Uterus (tissue), 4 donors: ENCODE results near the gene CFAP52. TPM values are rescaled to one million over a fixed set of nuclear protein-coding genes. Genes with fewer than 3 reads are reported as not detected.
"Not testable (repeated sequence)": the region's sequence is repeated elsewhere in the genome, so short reads cannot be mapped to it uniquely, and the experiment has no call there.

ENCODE experiments used
- DNase-seq, 2 donors: peaks; one replicate each; pipeline ENCODE4 v3.0.0-alpha.2; 2019 to 2020
- H3K27ac ChIP-seq, 2 donors: fragments of 200-600 bp; sonication (generic); 1 replicate in 1 of 2; 2 replicates in 1 of 2; pipeline ENCODE4 v1.5.1; 2016 to 2018
- H3K27me3 ChIP-seq, 2 donors: fragments of 200-600 bp; sonication (generic); one replicate each; pipeline ENCODE4 v1.5.1; 2018 to 2019; ENCODE audit warnings: control low read depth in 1 of 2
- H3K36me3 ChIP-seq, 2 donors: fragments of 200-600 bp; sonication (generic); one replicate each; pipeline ENCODE4 v1.5.1; 2019; ENCODE audit warnings: control low read depth in 1 of 2
- H3K4me1 ChIP-seq, 2 donors: fragments of 200-600 bp; sonication (generic); one replicate each; pipeline ENCODE4 v1.5.1; 2018 to 2019; ENCODE audit warnings: control low read depth in 1 of 2
- H3K4me3 ChIP-seq, 2 donors: fragments of 200-600 bp; sonication (generic); 1 replicate in 1 of 2; 2 replicates in 1 of 2; pipeline ENCODE4 v1.5.1; 2018 to 2019; ENCODE audit warnings: mild to moderate bottlenecking in 1 of 2
- H3K9me3 ChIP-seq, 2 donors: fragments of 200-600 bp; sonication (generic); one replicate each; pipeline ENCODE4 v1.5.1; 2019; ENCODE audit warnings: control low read depth in 1 of 2
- POLR2A ChIP-seq, 2 donors: fragments of 450-650 bp; IDR thresholded peaks; one replicate each; pipeline ENCODE4 v1.6.1; 2016; ENCODE audit warnings: antibody characterized with exemption in 2 of 2, mild to moderate bottlenecking in 1 of 2, moderate library complexity in 1 of 2
- intact Hi-C: fragments of 100-400 bp; cut with DNase I; formaldehyde crosslinking; loops from one replicate; pipeline ENCODE4 v1.15.1; 2023; ENCODE audit warnings: low total_unique reads
- total RNA-seq, 4 donors: library from RNA; depleted of rRNA in 3 of 4; stranded (reverse); fragments of >200 nt in 3 of 4; gene quantifications; one replicate each; pipeline versions ENCODE4 v1.1.0 to v1.2.4, GENCODE V29; 2014 to 2023
- TF ChIP-seq, protein P1 (sequence below), 4 experiments: fragments of 200-600 bp in 2 of 4; fragments of 450-650 bp in 2 of 4; sonication (generic) in 2 of 4; IDR thresholded peaks; one replicate each; pipeline ENCODE4 v1.5.1; 2016 to 2019; ENCODE audit warnings: antibody characterized with exemption in 4 of 4, mild to moderate bottlenecking in 2 of 4, moderate library complexity in 1 of 4
- donor health status: DM: yes; HTN: yes; CAD: no.

The CFAP52 gene
- total RNA-seq, 4 donors from 2014 or later, result 1.0 to 9.4 TPM; not detected in 2

DNA sequence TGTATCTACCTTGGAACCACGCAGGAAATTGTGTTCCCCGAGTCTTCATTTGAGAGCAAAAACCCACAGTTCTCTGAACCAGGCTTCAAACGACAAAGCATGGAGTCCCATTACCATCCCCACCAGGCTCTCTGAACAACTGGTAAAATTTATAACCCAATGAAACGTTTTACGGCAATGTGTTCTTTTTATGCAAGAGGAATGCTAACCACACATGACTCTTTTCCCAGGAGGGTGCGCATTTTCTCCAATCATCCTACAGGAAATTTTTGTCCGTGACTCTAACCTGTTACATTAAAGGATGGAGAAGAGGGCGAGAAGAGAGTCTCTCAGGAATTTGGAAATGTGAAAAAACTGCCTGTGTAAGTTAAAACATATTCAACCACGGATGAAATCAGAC lies 18.6 kb upstream of the CFAP52 start:
- Histone ChIP-seq H3K27ac (no peak overlapping the region), H3K9me3 (no peaks in the 10 kb centered on the region), H3K4me1 (no peaks in the 10 kb centered on the region), H3K4me3 (no peak overlapping the region), H3K36me3 (no peaks in the 10 kb centered on the region), H3K27me3 (no peaks in the 10 kb centered on the region)
- intact Hi-C loops, result no loop called here
- TF ChIP-seq, protein P1, sequence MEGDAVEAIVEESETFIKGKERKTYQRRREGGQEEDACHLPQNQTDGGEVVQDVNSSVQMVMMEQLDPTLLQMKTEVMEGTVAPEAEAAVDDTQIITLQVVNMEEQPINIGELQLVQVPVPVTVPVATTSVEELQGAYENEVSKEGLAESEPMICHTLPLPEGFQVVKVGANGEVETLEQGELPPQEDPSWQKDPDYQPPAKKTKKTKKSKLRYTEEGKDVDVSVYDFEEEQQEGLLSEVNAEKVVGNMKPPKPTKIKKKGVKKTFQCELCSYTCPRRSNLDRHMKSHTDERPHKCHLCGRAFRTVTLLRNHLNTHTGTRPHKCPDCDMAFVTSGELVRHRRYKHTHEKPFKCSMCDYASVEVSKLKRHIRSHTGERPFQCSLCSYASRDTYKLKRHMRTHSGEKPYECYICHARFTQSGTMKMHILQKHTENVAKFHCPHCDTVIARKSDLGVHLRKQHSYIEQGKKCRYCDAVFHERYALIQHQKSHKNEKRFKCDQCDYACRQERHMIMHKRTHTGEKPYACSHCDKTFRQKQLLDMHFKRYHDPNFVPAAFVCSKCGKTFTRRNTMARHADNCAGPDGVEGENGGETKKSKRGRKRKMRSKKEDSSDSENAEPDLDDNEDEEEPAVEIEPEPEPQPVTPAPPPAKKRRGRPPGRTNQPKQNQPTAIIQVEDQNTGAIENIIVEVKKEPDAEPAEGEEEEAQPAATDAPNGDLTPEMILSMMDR (IDR thresholded peaks at IDR 0.05), result no peak
- no peak for TF ChIP-seq POLR2A (IDR thresholded peaks at IDR 0.05)
- no peak for DNase-seq

DNA sequence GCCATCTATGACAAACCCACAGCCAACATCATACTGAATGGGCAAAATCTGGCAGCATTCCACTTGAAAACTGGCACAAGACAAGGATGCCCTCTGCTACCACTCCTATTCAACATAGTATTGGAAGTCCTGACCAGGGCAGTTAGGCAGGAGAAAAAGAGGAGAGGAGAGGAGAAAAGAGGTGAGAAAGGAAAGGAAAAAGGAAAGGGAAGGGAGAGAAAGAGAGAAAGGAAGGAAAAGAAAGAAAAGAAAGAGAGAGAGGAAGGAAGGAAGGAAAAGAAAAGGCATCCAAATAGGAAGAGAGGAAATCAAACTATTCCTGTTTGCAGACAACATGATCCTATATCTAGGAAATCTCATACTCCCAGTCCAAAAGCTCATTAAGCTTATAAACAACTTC lies 12.3 kb upstream of the CFAP52 start:
- H3K4me1 ChIP-seq, result no peaks in the 10 kb centered on the region
- intact Hi-C loops, result no loop called here

DNA sequence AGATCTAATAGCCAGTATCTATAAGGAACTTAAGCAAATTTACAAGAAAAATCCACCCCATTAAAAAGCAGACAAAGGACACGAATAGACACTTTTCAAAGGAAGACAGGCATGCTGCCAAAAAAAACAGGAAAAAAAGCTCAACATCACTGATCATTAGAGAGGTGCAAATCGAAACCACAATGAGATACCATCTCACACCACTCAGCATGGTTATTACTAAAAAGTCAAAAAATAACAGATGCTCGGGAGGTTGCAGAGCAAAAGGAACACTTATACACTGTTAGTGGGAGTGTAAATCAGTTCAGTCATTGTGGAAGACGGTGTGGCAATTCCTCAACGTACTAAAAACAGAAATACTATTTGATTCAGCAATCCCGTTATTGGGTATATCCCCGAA lies 10.4 kb upstream of the CFAP52 start:
- no peak for DNase-seq
- intact Hi-C loops, result no loop called here
- H3K27ac ChIP-seq, result no peak overlapping the region
- no peak overlapping the region for H3K4me3 ChIP-seq
- no peaks in the 10 kb centered on the region for H3K27me3 ChIP-seq
- no peaks in the 10 kb centered on the region for H3K9me3 ChIP-seq
- no peak for TF ChIP-seq POLR2A (IDR thresholded peaks at IDR 0.05)
- TF ChIP-seq, protein P1 (IDR thresholded peaks at IDR 0.05), result no peak
- H3K4me1 ChIP-seq, result no peaks in the 10 kb centered on the region
- H3K36me3 ChIP-seq, result no peaks in the 10 kb centered on the region

More for the DNA sequence above, 12.3 kb upstream of the CFAP52 start:
- H3K36me3 ChIP-seq, result no peaks in the 10 kb centered on the region
- no peak for TF ChIP-seq POLR2A (IDR thresholded peaks at IDR 0.05)
- TF ChIP-seq, protein P1 (IDR thresholded peaks at IDR 0.05), result no peak
- DNase-seq, result no peak
- H3K27ac ChIP-seq, result no peak overlapping the region
- H3K9me3 ChIP-seq, result no peaks in the 10 kb centered on the region
- no peaks in the 10 kb centered on the region for H3K27me3 ChIP-seq
- no peak overlapping the region for H3K4me3 ChIP-seq

DNA sequence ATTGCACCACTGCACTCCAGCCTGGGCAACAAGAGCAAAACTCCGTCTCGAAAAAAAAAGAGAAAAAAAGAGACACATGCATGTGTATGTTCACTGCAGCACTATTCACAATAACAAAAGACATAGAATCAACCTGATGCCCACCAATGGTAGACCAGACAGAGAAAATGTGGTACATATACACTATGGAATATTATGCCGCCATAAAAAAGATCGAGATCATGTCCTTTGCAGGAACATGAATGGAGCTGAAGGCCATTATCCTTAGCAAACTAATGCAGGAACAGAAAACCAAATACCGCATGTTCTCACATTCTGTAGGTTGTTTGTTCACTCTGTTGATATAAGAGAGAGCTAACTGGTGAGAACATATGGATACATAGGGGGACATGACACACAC lies 9.7 kb upstream of the CFAP52 start:
- DNase-seq, H3K27me3 ChIP-seq, H3K36me3 ChIP-seq, H3K4me3 ChIP-seq, H3K4me1 ChIP-seq, H3K27ac ChIP-seq, intact Hi-C loops, H3K9me3 ChIP-seq: not testable (repeated sequence)

DNA sequence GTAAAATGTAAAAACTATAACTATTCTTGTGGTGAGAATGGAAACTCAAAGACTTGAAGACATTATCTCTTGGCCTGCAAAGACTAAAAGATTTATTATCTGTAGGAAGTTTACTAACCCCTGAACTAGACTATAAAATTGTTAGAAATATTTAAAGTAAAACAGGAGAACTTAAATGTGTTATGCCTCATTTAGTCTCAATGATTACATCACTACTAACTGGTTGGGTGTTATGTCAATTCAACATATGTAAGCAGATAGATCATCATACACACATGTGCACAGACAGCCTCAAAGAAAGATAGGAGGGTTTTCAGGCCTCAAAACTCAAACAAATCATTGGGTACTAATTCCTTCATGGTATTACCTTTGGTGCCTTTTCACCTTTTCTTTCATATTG lies 8.4 kb upstream of the CFAP52 start:
- no peak overlapping the region for H3K4me3 ChIP-seq
- intact Hi-C loops, result no loop called here
- no peaks in the 10 kb centered on the region for H3K36me3 ChIP-seq
- no peaks in the 10 kb centered on the region for H3K27me3 ChIP-seq
- H3K4me1 ChIP-seq, result no peaks in the 10 kb centered on the region
- H3K27ac ChIP-seq, result no peak overlapping the region
- no peaks in the 10 kb centered on the region for H3K9me3 ChIP-seq
- DNase-seq, result no peak
- TF ChIP-seq POLR2A (IDR thresholded peaks at IDR 0.05), result no peak
- TF ChIP-seq, protein P1 (IDR thresholded peaks at IDR 0.05), result no peak

DNA sequence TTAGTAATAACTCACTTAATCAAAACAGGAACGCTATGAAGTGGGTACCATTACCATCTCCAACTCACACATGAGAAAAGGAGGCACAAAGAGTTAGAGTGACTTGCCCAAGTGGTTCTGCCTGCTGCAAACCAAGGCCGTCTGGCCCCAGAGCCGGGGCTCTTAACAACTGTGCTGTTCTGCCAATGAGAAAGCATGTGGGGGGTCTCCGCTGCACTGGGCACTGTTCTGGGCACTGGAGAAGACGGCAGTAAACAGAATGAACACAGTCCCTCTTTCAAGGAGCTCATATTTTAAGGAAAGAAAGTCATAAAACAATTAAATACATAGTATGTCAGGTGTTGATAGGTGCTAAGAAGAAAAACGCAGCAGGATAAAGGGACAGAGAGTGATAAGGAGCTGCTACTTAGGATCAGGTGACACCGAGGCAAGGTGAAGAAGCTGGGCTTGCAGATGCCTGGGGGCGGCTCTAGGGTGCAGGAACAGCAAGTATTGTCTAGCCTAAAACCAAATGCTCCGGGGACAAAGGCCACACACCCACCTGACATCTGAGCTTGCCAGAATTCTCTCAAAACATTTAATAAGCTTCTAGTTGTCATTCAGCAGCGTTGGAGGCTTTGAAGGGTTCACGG lies 7.4 kb upstream of the CFAP52 start:
- TF ChIP-seq POLR2A (IDR thresholded peaks at IDR 0.05), result no peak
- TF ChIP-seq, protein P1 (IDR thresholded peaks at IDR 0.05), result no peak
- intact Hi-C loops, result no loop called here

More for the DNA sequence above, 7.4 kb upstream of the CFAP52 start:
- Histone ChIP-seq H3K27ac (no peak overlapping the region), H3K27me3 (no peaks in the 10 kb centered on the region), H3K4me1 (no peaks in the 10 kb centered on the region), H3K4me3 (no peak overlapping the region), H3K36me3 (no peaks in the 10 kb centered on the region), H3K9me3 (no peaks in the 10 kb centered on the region)
- DNase-seq, result no peak
